Muscle of arm (tissue), 12 donors: ENCODE results near the gene MALSU1. TPM values are rescaled to one million over a fixed set of nuclear protein-coding genes. Genes with fewer than 3 reads are reported as not detected.

Experiments
- DNase-seq: peaks from one replicate; pipeline ENCODE4 v3.0.0-alpha.2; 2013
- polyA plus RNA-seq, 12 donors: library from polyadenylated mRNA; unstranded; fragments of 120-200 nt; gene quantifications; one replicate each; pipeline ENCODE4 v1.2.1, GENCODE V29; 2013; ENCODE audit not compliant: insufficient read length in 12 of 12

Gene MALSU1
- polyA plus RNA-seq, 12 donors = 46.6 to 102 (median 77.6) TPM; not detected in 1

- DNase-seq = peak; percentile 84
These were observed 34.6 kb downstream of the MALSU1 start for GRCh38 chr7:23333671-23334246.

GRCh38 chr7:23334482-23335056 lies 35.4 kb downstream of the MALSU1 start:
- DNase-seq = no peak

- no peak for DNase-seq
These were observed 36.0 kb downstream of the MALSU1 start for GRCh38 chr7:23335136-23335535.

- no peak for DNase-seq
These were observed 36.5 kb downstream of the MALSU1 start for GRCh38 chr7:23335621-23336020.

GRCh38 chr7:23336086-23336485 lies 36.9 kb downstream of the MALSU1 start:
- no peak for DNase-seq

- no peak for DNase-seq
These were observed 37.7 kb downstream of the MALSU1 start for GRCh38 chr7:23336799-23337283.

GRCh38 chr7:23337374-23337773 lies 38.2 kb downstream of the MALSU1 start:
- DNase-seq = no peak

- no peak for DNase-seq
These were observed 39.3 kb downstream of the MALSU1 start for GRCh38 chr7:23338439-23338838.

GRCh38 chr7:23338863-23339262 lies 39.7 kb downstream of the MALSU1 start:
- no peak for DNase-seq

GRCh38 chr7:23341846-23342598 lies 42.9 kb downstream of the MALSU1 start:
- no peak for DNase-seq

- DNase-seq = no peak
These were observed 44.0 kb downstream of the MALSU1 start for GRCh38 chr7:23343102-23343501.

GRCh38 chr7:23343806-23344475 lies 44.8 kb downstream of the MALSU1 start:
- DNase-seq = no peak

GRCh38 chr7:23345601-23346000 lies 46.5 kb downstream of the MALSU1 start:
- DNase-seq = no peak

- no peak for DNase-seq
These were observed 47.2 kb downstream of the MALSU1 start for GRCh38 chr7:23346316-23346715.

- DNase-seq = no peak
These were observed 48.0 kb downstream of the MALSU1 start for GRCh38 chr7:23347033-23347681.

- DNase-seq = no peak
These were observed 48.6 kb downstream of the MALSU1 start for GRCh38 chr7:23347682-23348180.

- DNase-seq = no peak
These were observed 50.5 kb downstream of the MALSU1 start for GRCh38 chr7:23349484-23350157.

GRCh38 chr7:23350466-23350865 lies 51.3 kb downstream of the MALSU1 start:
- no peak for DNase-seq

GRCh38 chr7:23353172-23353571 lies 54.0 kb downstream of the MALSU1 start:
- DNase-seq = no peak

GRCh38 chr7:23356168-23356567 lies 57.0 kb downstream of the MALSU1 start:
- DNase-seq = no peak

- DNase-seq = no peak
These were observed 57.6 kb downstream of the MALSU1 start for GRCh38 chr7:23356726-23357125.
